Measurements from ENCODE around the gene CMTM7.

Gene CMTM7

DNA sequence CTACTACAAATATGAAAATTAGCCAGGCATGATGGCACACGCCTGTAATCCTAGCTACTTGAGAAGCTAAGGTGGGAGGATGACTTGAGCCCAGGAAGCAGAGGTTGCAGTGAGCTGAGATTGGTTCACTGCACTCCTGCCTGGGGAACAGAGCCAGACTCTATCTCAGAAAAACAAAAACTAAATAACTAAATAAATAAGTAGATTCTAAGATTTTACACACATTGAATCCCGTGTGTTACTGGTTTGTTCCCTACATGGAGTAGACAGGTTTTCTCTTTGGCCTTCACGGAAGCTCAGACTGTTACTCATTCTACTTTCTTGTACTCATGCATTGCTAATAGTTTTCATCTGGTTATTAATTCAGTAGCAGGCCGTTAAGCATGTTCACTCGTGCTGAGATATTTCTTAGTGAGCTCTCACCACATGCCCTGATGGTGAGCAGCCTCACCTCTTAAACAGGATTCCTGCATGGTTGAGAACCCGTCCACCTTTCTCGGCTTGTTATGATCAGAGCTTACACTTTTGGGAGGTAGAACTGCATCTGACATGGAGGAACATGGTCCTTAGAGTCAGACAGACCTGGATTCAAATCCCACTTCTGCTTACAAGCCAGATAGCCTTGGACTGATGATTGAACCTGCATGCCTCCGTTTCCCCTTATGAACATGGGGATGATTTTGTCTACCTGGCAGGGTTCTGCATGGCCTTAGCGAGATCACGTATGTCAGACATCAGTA is 49.1 kb downstream of the CMTM7 start:
- no peak for DNase-seq (ENCODE audit: extremely low read depth, low read depth)

GRCh38 chr3:32442766-32443165 is 51.1 kb downstream of the CMTM7 start:
- DNase-seq (ENCODE audit: extremely low read depth, low read depth) = no peak
- TF ChIP-seq, protein P1, sequence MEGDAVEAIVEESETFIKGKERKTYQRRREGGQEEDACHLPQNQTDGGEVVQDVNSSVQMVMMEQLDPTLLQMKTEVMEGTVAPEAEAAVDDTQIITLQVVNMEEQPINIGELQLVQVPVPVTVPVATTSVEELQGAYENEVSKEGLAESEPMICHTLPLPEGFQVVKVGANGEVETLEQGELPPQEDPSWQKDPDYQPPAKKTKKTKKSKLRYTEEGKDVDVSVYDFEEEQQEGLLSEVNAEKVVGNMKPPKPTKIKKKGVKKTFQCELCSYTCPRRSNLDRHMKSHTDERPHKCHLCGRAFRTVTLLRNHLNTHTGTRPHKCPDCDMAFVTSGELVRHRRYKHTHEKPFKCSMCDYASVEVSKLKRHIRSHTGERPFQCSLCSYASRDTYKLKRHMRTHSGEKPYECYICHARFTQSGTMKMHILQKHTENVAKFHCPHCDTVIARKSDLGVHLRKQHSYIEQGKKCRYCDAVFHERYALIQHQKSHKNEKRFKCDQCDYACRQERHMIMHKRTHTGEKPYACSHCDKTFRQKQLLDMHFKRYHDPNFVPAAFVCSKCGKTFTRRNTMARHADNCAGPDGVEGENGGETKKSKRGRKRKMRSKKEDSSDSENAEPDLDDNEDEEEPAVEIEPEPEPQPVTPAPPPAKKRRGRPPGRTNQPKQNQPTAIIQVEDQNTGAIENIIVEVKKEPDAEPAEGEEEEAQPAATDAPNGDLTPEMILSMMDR (IDR thresholded peaks at IDR 0.05; ENCODE audit: low read depth, low read length) = no peak

More for the DNA sequence above, 49.1 kb downstream of the CMTM7 start:
- TF ChIP-seq, protein P1 (IDR thresholded peaks at IDR 0.05; ENCODE audit: low read depth, low read length) = no peak

DNA sequence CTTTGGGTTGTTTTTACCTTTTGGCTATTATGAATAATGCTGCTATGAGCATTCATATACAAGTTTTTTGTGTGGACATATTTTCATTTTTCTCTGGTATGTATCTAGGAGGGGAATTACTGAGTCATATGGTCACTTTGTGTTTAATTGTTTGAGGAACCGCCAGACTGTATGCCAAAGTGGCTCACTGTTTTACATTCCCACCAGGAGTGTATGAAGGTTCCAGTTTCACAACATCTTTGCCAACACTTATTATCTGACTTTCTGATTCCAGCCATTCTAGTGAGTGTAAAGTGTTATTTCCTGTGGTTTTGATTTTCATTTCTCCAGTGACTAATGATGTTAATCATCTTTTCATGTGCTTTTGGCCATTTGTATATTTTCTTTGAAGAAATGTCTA is 51.8 kb downstream of the CMTM7 start:
- DNase-seq (ENCODE audit: extremely low read depth, low read depth) = no peak
- TF ChIP-seq, protein P1 (IDR thresholded peaks at IDR 0.05; ENCODE audit: low read depth, low read length) = no peak

GRCh38 chr3:32447865-32448400 is 56.3 kb downstream of the CMTM7 start:
- TF ChIP-seq, protein P1 (IDR thresholded peaks at IDR 0.05; ENCODE audit: low read depth, low read length) = no peak
- no peak for DNase-seq (ENCODE audit: extremely low read depth, low read depth)

DNA sequence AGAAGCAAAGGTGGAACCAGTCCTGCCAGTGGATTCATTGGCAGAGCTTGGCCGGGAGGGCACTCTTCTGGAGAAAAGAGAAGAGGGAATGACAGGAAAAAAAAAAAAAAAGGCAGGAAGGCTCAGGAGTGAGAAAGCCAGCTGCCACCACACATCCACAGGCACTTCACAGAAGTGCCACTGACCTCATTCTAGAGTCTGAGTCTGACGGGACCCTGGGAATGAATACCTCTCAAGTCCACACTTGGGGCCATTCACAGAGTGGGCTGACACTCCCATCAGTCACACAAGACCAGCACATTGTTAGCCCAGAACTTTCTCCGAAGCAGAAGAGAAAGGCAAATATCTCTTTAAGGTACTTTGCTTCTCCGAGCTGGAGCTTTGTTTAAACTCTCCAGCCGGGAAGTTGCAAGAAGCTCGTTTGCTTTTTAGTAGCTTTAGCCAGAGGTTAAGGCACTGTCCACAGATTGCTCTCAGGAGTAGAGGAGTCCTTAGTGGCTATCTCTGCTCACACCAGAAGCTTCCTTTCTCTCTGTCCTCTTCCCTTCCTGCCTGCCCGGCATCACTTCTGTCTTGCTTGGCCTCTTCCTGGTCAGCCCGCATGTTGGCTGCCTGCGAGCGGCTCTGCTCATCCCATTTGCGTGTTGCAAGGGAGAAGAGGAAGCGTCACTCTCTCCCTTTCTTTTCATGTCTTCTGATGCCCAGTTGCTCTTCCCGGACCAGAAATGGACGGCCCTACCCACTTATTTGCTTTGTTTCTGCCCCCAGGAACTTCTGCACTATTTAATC is 57.2 kb downstream of the CMTM7 start:
- no peak for DNase-seq (ENCODE audit: extremely low read depth, low read depth)
- TF ChIP-seq, protein P1 (IDR thresholded peaks at IDR 0.05; ENCODE audit: low read depth, low read length) = no peak

GRCh38 chr3:32449691-32450090 is 58.0 kb downstream of the CMTM7 start:
- TF ChIP-seq, protein P1 (IDR thresholded peaks at IDR 0.05; ENCODE audit: low read depth, low read length) = no peak
- DNase-seq (ENCODE audit: extremely low read depth, low read depth) = no peak

DNA sequence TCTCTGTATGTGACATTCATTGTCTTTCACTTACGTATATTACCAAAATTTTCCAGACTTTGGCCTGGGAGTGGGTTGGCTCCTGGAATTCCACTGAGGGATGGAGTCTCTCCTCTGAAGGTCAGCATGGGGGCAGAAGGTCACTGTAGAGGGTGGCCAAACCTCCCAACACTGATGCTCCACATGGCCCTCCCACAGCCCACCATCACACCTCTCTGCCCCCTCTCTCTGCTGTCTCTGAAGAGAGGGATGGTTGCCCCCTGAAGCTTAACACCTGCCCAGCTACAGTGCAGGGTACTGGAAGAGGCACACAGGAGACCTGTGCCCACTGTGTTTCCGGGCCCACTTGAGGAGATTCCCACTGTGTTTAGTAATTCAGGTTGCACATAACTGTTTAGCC is 58.8 kb downstream of the CMTM7 start:
- no peak for DNase-seq (ENCODE audit: extremely low read depth, low read depth)
- TF ChIP-seq, protein P1 (IDR thresholded peaks at IDR 0.05; ENCODE audit: low read depth, low read length) = no peak

Data from AG09319 (cell line).